Measurements from ENCODE around the gene S100P. TPM values are rescaled to one million over a fixed set of nuclear protein-coding genes. Genes with fewer than 3 reads are reported as not detected.

Gene S100P
- total and polyA plus RNA-seq, 10 donors, result 3.5 to 162 (median 32.4) TPM

DNA sequence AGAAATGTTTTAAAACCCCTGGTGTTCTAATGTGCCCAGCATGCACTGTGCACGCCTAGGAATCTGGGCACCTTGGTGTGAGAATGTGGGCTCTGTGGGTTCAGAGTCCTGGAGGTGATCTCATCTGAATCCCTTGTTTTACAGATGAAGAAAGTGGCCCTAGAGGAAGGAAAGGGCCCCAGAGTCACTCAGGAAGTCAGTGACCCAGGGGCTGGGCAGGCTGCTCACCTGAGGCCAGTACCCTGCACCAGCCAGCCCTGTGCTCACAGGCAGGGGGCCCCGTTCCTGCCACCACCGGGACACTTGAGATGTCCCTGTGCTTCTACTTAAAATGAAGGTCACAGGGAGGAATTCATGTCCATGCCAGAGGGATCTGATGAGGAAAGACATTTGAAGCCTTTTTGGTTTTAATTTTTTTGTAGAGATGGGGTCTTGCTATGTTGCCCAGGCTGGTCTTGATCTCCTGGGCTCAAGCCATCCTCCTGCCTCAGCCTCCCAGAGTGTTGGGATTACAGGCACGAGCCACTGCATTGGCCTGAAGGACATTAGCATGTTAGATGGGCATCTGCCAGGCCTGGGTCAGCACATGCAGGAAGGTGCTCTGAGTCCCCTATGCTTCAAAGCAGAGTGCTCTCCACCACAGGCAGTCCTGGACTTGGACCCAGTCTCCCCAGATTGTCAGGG lies 7.4 kb upstream of the S100P start:
- 39 to 81% (median 72%) methylated on average over 3 to 4 of the region's 4 CpGs for WGBS, 5 donors
- no peak for DNase-seq
- intact Hi-C loops (cut with DNase I; ENCODE audit: low total_unique reads), result no loop called here

DNA sequence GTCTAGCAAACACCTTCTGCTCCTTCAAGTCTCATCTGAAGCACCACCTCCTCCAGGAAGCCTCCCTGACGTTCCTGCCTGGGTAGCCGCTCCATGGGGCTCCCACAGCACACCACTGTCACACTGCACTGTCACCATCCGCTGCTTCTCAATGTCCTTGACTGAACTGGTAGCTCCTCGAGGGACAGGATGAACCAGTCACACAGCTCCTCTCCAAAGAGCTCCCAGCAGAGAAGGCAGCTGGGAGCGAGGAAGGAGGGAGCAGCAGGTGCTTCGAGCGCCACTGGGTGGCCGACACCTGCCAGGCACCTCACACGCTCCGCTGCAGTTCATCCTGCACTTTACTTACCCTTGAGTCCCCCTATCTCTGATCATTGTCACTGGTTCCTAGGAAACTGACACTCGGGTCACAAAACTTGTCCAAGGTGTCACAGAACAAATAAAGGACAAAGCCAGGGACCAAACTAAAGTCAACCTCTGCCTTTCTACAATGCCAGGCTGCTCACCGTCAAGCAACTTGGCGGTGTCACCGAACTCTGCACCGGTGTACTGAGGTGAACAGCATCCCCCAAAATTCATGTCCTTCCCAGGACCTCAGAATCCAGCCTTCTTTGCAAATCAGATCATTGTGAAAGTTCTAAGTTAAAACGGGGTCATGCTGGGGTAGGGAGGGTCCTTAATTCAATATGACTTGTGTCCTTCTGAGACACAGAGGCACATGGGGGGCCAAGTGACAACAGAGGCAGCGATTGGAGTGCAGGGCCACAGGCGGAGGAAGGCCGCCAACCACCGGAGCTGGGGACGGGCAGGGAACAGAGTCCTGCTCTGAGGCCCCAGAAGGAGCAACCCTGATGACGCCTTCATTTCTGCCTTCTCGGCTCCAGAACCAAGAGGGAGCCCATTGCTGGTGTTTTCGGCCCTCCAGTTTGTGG lies 5.5 kb upstream of the S100P start:
- no peak for DNase-seq
- TF ChIP-seq, protein P1, sequence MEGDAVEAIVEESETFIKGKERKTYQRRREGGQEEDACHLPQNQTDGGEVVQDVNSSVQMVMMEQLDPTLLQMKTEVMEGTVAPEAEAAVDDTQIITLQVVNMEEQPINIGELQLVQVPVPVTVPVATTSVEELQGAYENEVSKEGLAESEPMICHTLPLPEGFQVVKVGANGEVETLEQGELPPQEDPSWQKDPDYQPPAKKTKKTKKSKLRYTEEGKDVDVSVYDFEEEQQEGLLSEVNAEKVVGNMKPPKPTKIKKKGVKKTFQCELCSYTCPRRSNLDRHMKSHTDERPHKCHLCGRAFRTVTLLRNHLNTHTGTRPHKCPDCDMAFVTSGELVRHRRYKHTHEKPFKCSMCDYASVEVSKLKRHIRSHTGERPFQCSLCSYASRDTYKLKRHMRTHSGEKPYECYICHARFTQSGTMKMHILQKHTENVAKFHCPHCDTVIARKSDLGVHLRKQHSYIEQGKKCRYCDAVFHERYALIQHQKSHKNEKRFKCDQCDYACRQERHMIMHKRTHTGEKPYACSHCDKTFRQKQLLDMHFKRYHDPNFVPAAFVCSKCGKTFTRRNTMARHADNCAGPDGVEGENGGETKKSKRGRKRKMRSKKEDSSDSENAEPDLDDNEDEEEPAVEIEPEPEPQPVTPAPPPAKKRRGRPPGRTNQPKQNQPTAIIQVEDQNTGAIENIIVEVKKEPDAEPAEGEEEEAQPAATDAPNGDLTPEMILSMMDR (IDR thresholded peaks at IDR 0.05 in 8 of 11, conservative IDR thresholded peaks at IDR 0.05 in 3 of 11), result no peak
- TF ChIP-seq POLR2A (IDR thresholded peaks at IDR 0.05) (no peak), POLR2AphosphoS5 (IDR thresholded peaks at IDR 0.05) (no peak)
- 83 to 88% (median 86%) methylated on average over 24 of the region's 24 CpGs for WGBS, 5 donors
- no peaks in the 10 kb centered on the region for H3K36me3 ChIP-seq
- H3K27ac ChIP-seq, result peak overlapping the region in 5 of 8 donors; percentile 51 to 91 (median 80)
- H3K9me3 ChIP-seq, result no peaks in the 10 kb centered on the region
- no peaks in the 10 kb centered on the region for H3K27me3 ChIP-seq (replicated peaks in 1 of 7)
- intact Hi-C loops (cut with DNase I; ENCODE audit: low total_unique reads), result no loop called here
- peaks cover 8 to 81% (median 35%) of the 10 kb centered on the region in 6 donors for H3K4me1 ChIP-seq
- peak overlapping the region in 3 of 8 donors; percentile 16 to 58 (median 23) for H3K4me3 ChIP-seq

More for the DNA sequence above, 7.4 kb upstream of the S100P start:
- no peak overlapping the region for H3K4me3 ChIP-seq
- no peaks in the 10 kb centered on the region for H3K9me3 ChIP-seq
- H3K36me3 ChIP-seq, result no peaks in the 10 kb centered on the region
- no peak for TF ChIP-seq POLR2AphosphoS5 (IDR thresholded peaks at IDR 0.05)
- TF ChIP-seq POLR2A (IDR thresholded peaks at IDR 0.05), result no peak
- TF ChIP-seq, protein P1 (IDR thresholded peaks at IDR 0.05 in 8 of 11, conservative IDR thresholded peaks at IDR 0.05 in 3 of 11), result no peak
- peaks cover 8 to 70% (median 28%) of the 10 kb centered on the region in 6 donors for H3K4me1 ChIP-seq
- no peaks in the 10 kb centered on the region for H3K27me3 ChIP-seq (replicated peaks in 1 of 7)
- H3K27ac ChIP-seq, result peak overlapping the region in 2 of 8 donors; percentile 24 to 30

DNA sequence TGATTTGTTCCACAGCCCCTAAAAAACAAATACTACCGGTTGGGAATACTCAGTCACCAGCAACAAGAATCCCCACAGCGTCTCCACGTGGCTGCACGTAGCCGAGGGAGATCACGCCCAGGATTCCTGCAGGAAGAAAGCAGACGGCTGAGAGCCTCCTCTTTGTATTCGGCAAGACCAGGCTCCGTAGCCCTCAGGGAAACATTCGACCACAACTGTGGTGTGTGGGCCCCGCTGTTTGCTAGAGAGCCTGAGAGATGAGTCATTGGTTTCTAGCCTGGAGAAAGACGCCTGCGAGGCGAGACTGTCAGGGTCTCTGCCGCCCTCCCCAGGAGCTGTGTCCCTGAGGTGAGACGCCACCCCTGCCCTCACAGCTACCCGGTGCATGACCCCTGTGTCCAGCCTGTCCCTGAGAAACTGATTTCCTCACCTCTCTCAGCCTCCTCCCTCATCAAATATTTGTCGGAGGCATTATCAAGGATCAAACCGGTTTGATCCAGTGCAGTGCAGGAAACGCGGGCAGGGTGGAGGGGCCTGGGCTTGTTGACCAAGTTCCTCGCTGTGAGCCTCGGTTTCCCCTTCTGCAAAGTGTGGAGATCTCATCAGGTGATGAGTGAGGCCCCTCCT lies 4.7 kb upstream of the S100P start:
- peaks cover 11 to 85% (median 42%) of the 10 kb centered on the region in 6 donors for H3K4me1 ChIP-seq
- TF ChIP-seq POLR2A (IDR thresholded peaks at IDR 0.05), result no peak
- TF ChIP-seq, protein P1 (IDR thresholded peaks at IDR 0.05 in 8 of 11, conservative IDR thresholded peaks at IDR 0.05 in 3 of 11), result no peak
- no peak for TF ChIP-seq POLR2AphosphoS5 (IDR thresholded peaks at IDR 0.05)
- no peaks in the 10 kb centered on the region for H3K9me3 ChIP-seq
- DNase-seq, result peak; percentile 82
- intact Hi-C loops (cut with DNase I; ENCODE audit: low total_unique reads), result no loop called here
- no peaks in the 10 kb centered on the region for H3K36me3 ChIP-seq
- H3K4me3 ChIP-seq, result peak overlapping the region in 4 of 8 donors; percentile 16 to 58 (median 24)
- H3K27ac ChIP-seq, result peak overlapping the region; percentile 35 to 91 (median 72)
- no peaks in the 10 kb centered on the region for H3K27me3 ChIP-seq (replicated peaks in 1 of 7)
- 26 to 49% (median 36%) methylated on average over 15 to 23 of the region's 23 CpGs for WGBS, 5 donors

All from spleen (tissue), 11 donors.